ENCODE data around the gene SLC41A3.

GRCh38 chr3:126127904-126128303 is 44.0 kb upstream of the SLC41A3 start:
- TF ChIP-seq ZNF10 (tag by site-specific recombination; IDR thresholded peaks at IDR 0.05) (no peak), KLF17 (tag by site-specific recombination; IDR thresholded peaks at IDR 0.05) (no peak), CTCF (tag by site-specific recombination; IDR thresholded peaks at IDR 0.05) (no peak), ZNF121 (tag by site-specific recombination; IDR thresholded peaks at IDR 0.05) (no peak), ZNF274 (IDR thresholded peaks at IDR 0.05; ENCODE audit: low read length) (no peak), ZNF274 (tag by site-specific recombination; IDR thresholded peaks at IDR 0.05; ENCODE audit: borderline replicate concordance) (no peak), ZNF645 (tag by site-specific recombination; IDR thresholded peaks at IDR 0.05) (no peak)

Data from HEK293 (cell line).